Vagina (tissue), 2 donors: ENCODE results near the gene RAB20. TPM values are rescaled to one million over a fixed set of nuclear protein-coding genes. Genes with fewer than 3 reads are reported as not detected.
A peak's percentile ranks its signal among the peaks of the same experiment; 100 is the strongest.

ENCODE experiments used
- DNase-seq, 2 donors: peaks; one replicate each; pipeline ENCODE4 v3.0.0-alpha.2; 2017; ENCODE audit errors: extremely low spot score in 2 of 2
- H3K27ac ChIP-seq: fragments of 200-600 bp; sonication (generic); one replicate; pipeline ENCODE4 v1.5.1; 2019
- H3K27me3 ChIP-seq: fragments of 200-600 bp; sonication (generic); one replicate; pipeline ENCODE4 v1.5.1; 2019
- H3K36me3 ChIP-seq, 2 donors: fragments of 200-600 bp; sonication (generic); one replicate each; pipeline ENCODE4 v1.5.1; 2017 to 2019
- H3K4me1 ChIP-seq: fragments of 200-600 bp; sonication (generic); one replicate; pipeline ENCODE4 v1.5.1; 2019
- H3K4me3 ChIP-seq, 2 donors: fragments of 200-600 bp; sonication (generic); 1 replicate in 1 of 2; 2 replicates in 1 of 2; pipeline ENCODE4 v1.5.1; 2016 to 2019
- H3K9me3 ChIP-seq: fragments of 200-600 bp; sonication (generic); one replicate; pipeline ENCODE4 v1.5.1; 2019
- POLR2A ChIP-seq, 2 donors: fragments of 450-650 bp; IDR thresholded peaks; one replicate each; pipeline ENCODE4 v1.6.1; 2017; ENCODE audit warnings: antibody characterized with exemption in 2 of 2, mild to moderate bottlenecking in 2 of 2, moderate library complexity in 2 of 2
- POLR2AphosphoS5 ChIP-seq, 2 donors: sonication (generic); formaldehyde crosslinking; IDR thresholded peaks; one replicate each; pipeline ENCODE4 v1.9.0; 2017; ENCODE audit warnings: antibody characterized with exemption in 2 of 2, mild to moderate bottlenecking in 2 of 2, low read depth in 1 of 2; ENCODE audit not compliant: insufficient read depth in 1 of 2
- intact Hi-C: fragments of 100-400 bp; cut with DNase I; formaldehyde crosslinking; loops from one replicate; pipeline ENCODE4 v1.15.1; 2023
- total RNA-seq: library from RNA; depleted of rRNA; stranded (reverse); fragments of >200 nt; gene quantifications from one replicate; pipeline ENCODE4 v1.2.3, GENCODE V29; 2016
- TF ChIP-seq, protein P1 (sequence below), 3 experiments: fragments of 450-650 bp in 2 of 3; fragments of 200-600 bp in 1 of 3; sonication (generic) in 1 of 3; IDR thresholded peaks; one replicate each; pipeline ENCODE4 v1.5.1; 2017 to 2019; ENCODE audit warnings: antibody characterized with exemption in 3 of 3, mild to moderate bottlenecking in 2 of 3, moderate library complexity in 2 of 3

Gene RAB20
- total RNA-seq, 1 donor from 2014 or later: 15.2 TPM

DNA sequence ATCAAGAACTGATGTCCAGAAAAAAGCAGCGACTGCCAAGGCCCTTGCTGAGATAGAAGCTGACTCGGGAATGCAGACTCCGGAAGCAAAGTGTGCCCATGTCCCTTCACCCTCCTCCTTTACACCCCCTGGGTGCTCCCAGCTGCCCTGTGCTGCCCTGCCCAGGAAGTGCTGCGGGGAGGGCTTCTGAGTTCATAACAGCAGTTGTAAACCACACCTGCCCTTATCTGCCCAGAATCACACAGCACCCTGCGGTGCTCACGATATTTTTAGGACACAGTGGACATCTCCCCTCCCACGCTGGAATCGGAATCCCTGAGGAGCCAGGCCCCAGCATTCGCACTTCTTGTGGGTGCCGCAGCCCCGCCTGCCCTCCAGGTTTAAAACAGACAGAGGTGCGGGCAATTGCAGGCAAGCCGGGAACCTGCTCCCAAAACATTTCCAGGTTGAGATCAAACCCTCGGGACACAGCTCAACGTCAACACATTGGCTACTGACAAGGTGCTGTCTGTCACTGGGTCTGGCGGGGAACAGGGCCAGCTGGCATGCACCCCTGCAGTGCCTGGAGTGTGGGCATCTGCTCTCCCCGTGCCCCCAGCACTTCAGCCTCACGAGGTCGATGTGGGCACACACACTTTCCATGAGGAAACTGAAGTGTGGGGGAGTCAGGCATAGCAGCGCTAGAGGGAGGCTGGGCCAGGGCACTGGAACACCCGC lies 36.8 kb downstream of the RAB20 start:
- no peaks in the 10 kb centered on the region for H3K27me3 ChIP-seq
- no peaks in the 10 kb centered on the region for H3K9me3 ChIP-seq
- no peak overlapping the region for H3K27ac ChIP-seq
- peaks cover 29% of the 10 kb centered on the region for H3K4me1 ChIP-seq
- no peaks in the 10 kb centered on the region for H3K36me3 ChIP-seq
- TF ChIP-seq POLR2A (IDR thresholded peaks at IDR 0.05) (no peak), POLR2AphosphoS5 (IDR thresholded peaks at IDR 0.05; ENCODE audit: insufficient read depth in 1 of 2, low read depth in 1 of 2) (no peak)
- TF ChIP-seq, protein P1, sequence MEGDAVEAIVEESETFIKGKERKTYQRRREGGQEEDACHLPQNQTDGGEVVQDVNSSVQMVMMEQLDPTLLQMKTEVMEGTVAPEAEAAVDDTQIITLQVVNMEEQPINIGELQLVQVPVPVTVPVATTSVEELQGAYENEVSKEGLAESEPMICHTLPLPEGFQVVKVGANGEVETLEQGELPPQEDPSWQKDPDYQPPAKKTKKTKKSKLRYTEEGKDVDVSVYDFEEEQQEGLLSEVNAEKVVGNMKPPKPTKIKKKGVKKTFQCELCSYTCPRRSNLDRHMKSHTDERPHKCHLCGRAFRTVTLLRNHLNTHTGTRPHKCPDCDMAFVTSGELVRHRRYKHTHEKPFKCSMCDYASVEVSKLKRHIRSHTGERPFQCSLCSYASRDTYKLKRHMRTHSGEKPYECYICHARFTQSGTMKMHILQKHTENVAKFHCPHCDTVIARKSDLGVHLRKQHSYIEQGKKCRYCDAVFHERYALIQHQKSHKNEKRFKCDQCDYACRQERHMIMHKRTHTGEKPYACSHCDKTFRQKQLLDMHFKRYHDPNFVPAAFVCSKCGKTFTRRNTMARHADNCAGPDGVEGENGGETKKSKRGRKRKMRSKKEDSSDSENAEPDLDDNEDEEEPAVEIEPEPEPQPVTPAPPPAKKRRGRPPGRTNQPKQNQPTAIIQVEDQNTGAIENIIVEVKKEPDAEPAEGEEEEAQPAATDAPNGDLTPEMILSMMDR (IDR thresholded peaks at IDR 0.05): no peak
- no peak for DNase-seq
- intact Hi-C loops: no loop called here
- H3K4me3 ChIP-seq: no peak overlapping the region

DNA sequence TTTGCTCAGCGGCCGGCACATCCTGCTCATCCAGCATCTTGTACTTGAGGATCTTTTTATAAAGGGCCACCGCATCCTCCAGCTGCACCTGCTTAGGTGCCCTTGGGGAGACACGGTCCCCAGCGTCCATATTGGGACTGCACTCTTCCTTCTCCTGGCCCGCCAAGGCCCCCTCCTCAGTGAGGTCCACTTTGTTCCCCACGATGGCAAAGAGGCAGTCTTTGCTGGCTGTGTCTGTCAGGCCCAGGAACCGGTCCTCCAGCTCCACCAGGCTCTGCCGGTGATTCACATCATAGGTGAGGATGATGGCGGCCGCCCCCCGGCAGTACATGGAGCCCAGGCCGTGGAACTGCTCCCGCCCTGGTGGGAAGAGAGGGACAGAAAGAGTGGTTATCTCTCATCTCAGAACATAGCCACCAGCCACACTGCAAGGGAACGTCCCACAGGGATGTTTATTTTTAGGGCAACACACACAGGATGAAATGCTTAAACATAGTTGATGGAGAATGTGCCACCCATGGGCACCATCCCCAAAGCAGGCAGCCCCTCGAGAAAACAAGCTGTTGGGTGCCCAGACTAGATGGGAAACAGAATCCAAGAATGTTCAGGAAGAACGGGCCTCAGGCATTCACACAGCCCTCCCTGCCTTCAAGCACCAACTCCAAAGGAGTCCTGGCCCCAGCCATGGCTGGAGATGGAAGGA lies 37.5 kb downstream of the RAB20 start:
- Histone ChIP-seq H3K36me3 (no peaks in the 10 kb centered on the region), H3K4me1 (peaks cover 29% of the 10 kb centered on the region), H3K27ac (no peak overlapping the region), H3K27me3 (no peaks in the 10 kb centered on the region), H3K4me3 (no peak overlapping the region), H3K9me3 (no peaks in the 10 kb centered on the region)
- intact Hi-C loops: no loop called here
- TF ChIP-seq POLR2A (IDR thresholded peaks at IDR 0.05) (no peak), POLR2AphosphoS5 (IDR thresholded peaks at IDR 0.05; ENCODE audit: insufficient read depth in 1 of 2, low read depth in 1 of 2) (no peak)
- TF ChIP-seq, protein P1 (IDR thresholded peaks at IDR 0.05): no peak
- DNase-seq: no peak

DNA sequence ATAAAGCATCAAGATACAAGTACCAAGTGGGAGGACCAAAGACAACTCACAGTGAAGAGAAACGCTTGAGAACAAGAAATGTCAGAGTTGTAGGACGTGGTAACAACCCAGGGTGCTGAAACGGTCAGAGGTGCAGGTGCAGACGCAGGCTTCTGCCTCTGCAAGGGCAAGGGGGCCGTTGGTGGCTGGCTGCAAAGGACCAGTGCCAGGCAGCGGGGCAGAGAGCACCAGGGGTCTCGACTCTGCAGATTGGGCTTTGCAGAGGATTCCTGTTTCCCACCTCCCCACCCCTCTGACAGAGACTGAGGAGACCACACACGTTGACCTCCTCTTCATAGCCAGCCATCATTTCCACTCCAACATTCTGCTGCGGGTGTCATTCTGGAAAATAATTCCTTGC lies 38.3 kb downstream of the RAB20 start:
- no peaks in the 10 kb centered on the region for H3K9me3 ChIP-seq
- DNase-seq: no peak
- H3K4me3 ChIP-seq: no peak overlapping the region
- H3K4me1 ChIP-seq: peaks cover 29% of the 10 kb centered on the region
- H3K27me3 ChIP-seq: no peaks in the 10 kb centered on the region
- TF ChIP-seq, protein P1 (IDR thresholded peaks at IDR 0.05): no peak
- TF ChIP-seq POLR2AphosphoS5 (IDR thresholded peaks at IDR 0.05; ENCODE audit: insufficient read depth in 1 of 2, low read depth in 1 of 2) (no peak), POLR2A (IDR thresholded peaks at IDR 0.05) (no peak)
- H3K36me3 ChIP-seq: no peaks in the 10 kb centered on the region
- no peak overlapping the region for H3K27ac ChIP-seq
- intact Hi-C loops: no loop called here

DNA sequence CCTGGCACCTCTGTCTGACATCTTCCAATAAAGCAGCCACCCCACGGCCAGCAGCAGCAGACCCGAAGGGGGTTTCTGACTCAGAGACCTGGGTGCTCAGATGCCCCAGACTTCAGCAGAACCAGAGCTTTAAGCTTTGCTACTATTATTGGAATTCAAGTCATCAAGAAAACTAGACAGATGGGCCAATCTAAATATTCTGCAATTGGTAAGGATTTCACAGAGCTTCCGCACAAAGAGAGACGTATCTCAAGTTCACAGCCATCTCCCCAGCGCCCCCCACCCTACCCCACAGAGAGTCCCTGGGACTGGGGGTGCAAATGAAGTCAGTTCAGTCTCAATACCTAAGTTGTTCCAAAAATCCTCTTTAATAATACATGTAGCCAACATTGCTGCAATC lies 38.8 kb downstream of the RAB20 start:
- H3K36me3 ChIP-seq: no peaks in the 10 kb centered on the region
- no peak for DNase-seq
- peaks cover 29% of the 10 kb centered on the region for H3K4me1 ChIP-seq
- intact Hi-C loops: no loop called here
- no peak overlapping the region for H3K27ac ChIP-seq
- no peaks in the 10 kb centered on the region for H3K9me3 ChIP-seq
- no peak for TF ChIP-seq POLR2AphosphoS5 (IDR thresholded peaks at IDR 0.05; ENCODE audit: insufficient read depth in 1 of 2, low read depth in 1 of 2)
- TF ChIP-seq POLR2A (IDR thresholded peaks at IDR 0.05): no peak
- H3K4me3 ChIP-seq: no peak overlapping the region
- no peaks in the 10 kb centered on the region for H3K27me3 ChIP-seq

DNA sequence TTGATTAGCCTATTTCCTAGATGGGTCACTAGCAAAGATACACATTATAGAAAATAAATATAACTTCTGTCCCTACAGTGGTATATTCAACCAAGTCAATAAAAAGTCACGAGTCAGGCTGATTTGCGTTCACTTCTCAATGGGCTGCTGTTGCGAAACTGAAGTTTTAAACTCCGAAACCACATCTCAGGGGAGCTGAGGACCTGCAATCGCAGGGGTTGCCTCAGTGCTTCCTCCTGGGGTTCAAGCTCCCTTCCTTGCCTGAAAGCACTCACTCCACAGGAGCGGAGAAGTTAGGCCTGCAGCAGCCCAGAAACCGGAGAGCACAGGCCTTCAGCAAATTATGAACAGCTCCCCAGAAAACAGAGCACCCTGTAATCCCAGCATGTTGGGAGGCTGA lies 39.6 kb downstream of the RAB20 start:
- no peak for DNase-seq
- Histone ChIP-seq H3K4me3 (no peak overlapping the region), H3K36me3 (no peaks in the 10 kb centered on the region), H3K27me3 (no peaks in the 10 kb centered on the region), H3K4me1 (peaks cover 29% of the 10 kb centered on the region), H3K9me3 (no peaks in the 10 kb centered on the region), H3K27ac (peak overlapping the region; percentile 79)
- no peak for TF ChIP-seq POLR2A (IDR thresholded peaks at IDR 0.05)
- no peak for TF ChIP-seq POLR2AphosphoS5 (IDR thresholded peaks at IDR 0.05; ENCODE audit: insufficient read depth in 1 of 2, low read depth in 1 of 2)
- TF ChIP-seq, protein P1 (IDR thresholded peaks at IDR 0.05): no peak
- intact Hi-C loops: no loop called here
